ENCODE data around the gene BCAS3. TPM values are rescaled to one million over a fixed set of nuclear protein-coding genes. Genes with fewer than 3 reads are reported as not detected.

Gene BCAS3
- total RNA-seq, 1 donor from 2014 or later = 14.5 TPM

- H3K4me2 ChIP-seq (ENCODE audit: low read length) = no peak overlapping the region
- no peak overlapping the region for H3K9ac ChIP-seq (ENCODE audit: low read length)
These were observed 451.9 kb downstream of the BCAS3 start for GRCh38 chr17:61129267-61130254.

DNA sequence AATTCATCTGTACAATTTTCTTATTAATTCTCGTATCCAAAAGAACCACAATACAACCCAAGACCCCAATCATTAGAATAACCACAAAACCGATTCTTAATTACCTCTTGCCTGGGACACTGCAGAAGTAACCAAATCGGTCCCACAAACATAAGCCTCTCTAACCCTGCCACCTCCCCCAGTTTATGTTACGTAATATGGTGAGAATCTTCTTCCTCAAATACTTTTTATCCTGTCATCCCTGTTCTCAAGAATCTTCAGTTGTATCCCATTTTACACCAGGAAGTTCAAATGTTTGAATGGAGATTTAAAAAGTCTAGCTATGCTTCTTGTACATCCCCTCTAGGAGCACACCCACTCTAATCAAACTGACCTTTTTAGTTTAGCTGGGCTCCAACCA, 452.7 kb downstream of the BCAS3 start:
- no peak for FAIRE-seq
- TF ChIP-seq, protein P1, sequence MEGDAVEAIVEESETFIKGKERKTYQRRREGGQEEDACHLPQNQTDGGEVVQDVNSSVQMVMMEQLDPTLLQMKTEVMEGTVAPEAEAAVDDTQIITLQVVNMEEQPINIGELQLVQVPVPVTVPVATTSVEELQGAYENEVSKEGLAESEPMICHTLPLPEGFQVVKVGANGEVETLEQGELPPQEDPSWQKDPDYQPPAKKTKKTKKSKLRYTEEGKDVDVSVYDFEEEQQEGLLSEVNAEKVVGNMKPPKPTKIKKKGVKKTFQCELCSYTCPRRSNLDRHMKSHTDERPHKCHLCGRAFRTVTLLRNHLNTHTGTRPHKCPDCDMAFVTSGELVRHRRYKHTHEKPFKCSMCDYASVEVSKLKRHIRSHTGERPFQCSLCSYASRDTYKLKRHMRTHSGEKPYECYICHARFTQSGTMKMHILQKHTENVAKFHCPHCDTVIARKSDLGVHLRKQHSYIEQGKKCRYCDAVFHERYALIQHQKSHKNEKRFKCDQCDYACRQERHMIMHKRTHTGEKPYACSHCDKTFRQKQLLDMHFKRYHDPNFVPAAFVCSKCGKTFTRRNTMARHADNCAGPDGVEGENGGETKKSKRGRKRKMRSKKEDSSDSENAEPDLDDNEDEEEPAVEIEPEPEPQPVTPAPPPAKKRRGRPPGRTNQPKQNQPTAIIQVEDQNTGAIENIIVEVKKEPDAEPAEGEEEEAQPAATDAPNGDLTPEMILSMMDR (IDR thresholded peaks at IDR 0.05; ENCODE audit: insufficient read depth, low read depth, low read length) = no peak
- TF ChIP-seq EZH2 (IDR thresholded peaks at IDR 0.05; ENCODE audit: insufficient read depth, low read length) = no peak
- H3K9me3 ChIP-seq (ENCODE audit: insufficient read depth, low read depth, low read length) = no peaks in the 10 kb centered on the region
- H3K9ac ChIP-seq (ENCODE audit: low read length) = no peak overlapping the region
- H3K4me1 Mint-ChIP-seq (ENCODE audit: low read depth, unreplicated experiment) = no peaks in the 10 kb centered on the region
- H4K20me1 ChIP-seq (ENCODE audit: insufficient read depth, low read length) = no peaks in the 10 kb centered on the region
- H3K36me3 Mint-ChIP-seq (ENCODE audit: low read depth, unreplicated experiment) = no peaks in the 10 kb centered on the region
- no peaks in the 10 kb centered on the region for H3K4me1 ChIP-seq (ENCODE audit: insufficient read depth, low read length)
- H3K36me3 ChIP-seq (ENCODE audit: insufficient read depth, low read length) = no peaks in the 10 kb centered on the region
- H3K27me3 Mint-ChIP-seq (ENCODE audit: low read depth, unreplicated experiment) = peaks cover 4% of the 10 kb centered on the region
- no peaks in the 10 kb centered on the region for H3K79me2 ChIP-seq (ENCODE audit: insufficient read depth, low read length)
- no peak overlapping the region for H3K4me3 Mint-ChIP-seq (ENCODE audit: unreplicated experiment)
- H3K27ac ChIP-seq (ENCODE audit: low read depth, low read length) = no peak overlapping the region
- H2AFZ ChIP-seq (ENCODE audit: low read depth, low read length) = no peak overlapping the region
- H3K9me3 Mint-ChIP-seq (ENCODE audit: unreplicated experiment) = no peaks in the 10 kb centered on the region
- H3K4me2 ChIP-seq (ENCODE audit: low read length) = no peak overlapping the region
- no peaks in the 10 kb centered on the region for H3K27me3 ChIP-seq (ENCODE audit: insufficient read depth, low read length)
- no peak overlapping the region for H3K4me3 ChIP-seq (ENCODE audit: insufficient read depth, low read depth, low read length)
- DNase-seq (ENCODE audit: low read depth) = no peak
- no peak overlapping the region for H3K27ac Mint-ChIP-seq (ENCODE audit: unreplicated experiment)

More at GRCh38 chr17:61129267-61130254, 451.9 kb downstream of the BCAS3 start:
- Histone ChIP-seq H4K20me1 (ENCODE audit: insufficient read depth, low read length) (no peaks in the 10 kb centered on the region), H3K4me3 (ENCODE audit: insufficient read depth, low read depth, low read length) (no peak overlapping the region), H3K27me3 (ENCODE audit: insufficient read depth, low read length) (no peaks in the 10 kb centered on the region), H3K79me2 (ENCODE audit: insufficient read depth, low read length) (no peaks in the 10 kb centered on the region), H2AFZ (ENCODE audit: low read depth, low read length) (no peak overlapping the region), H3K4me1 (ENCODE audit: insufficient read depth, low read length) (no peaks in the 10 kb centered on the region), H3K9me3 (ENCODE audit: insufficient read depth, low read depth, low read length) (no peaks in the 10 kb centered on the region), H3K36me3 (ENCODE audit: insufficient read depth, low read length) (no peaks in the 10 kb centered on the region), H3K27ac (ENCODE audit: low read depth, low read length) (no peak overlapping the region)
- FAIRE-seq = no peak
- H3K36me3 Mint-ChIP-seq (ENCODE audit: low read depth, unreplicated experiment) = no peaks in the 10 kb centered on the region
- H3K4me1 Mint-ChIP-seq (ENCODE audit: low read depth, unreplicated experiment) = no peaks in the 10 kb centered on the region
- DNase-seq (ENCODE audit: low read depth) = no peak
- peaks cover 4% of the 10 kb centered on the region for H3K27me3 Mint-ChIP-seq (ENCODE audit: low read depth, unreplicated experiment)
- H3K27ac Mint-ChIP-seq (ENCODE audit: unreplicated experiment) = no peak overlapping the region
- no peak overlapping the region for H3K4me3 Mint-ChIP-seq (ENCODE audit: unreplicated experiment)
- no peaks in the 10 kb centered on the region for H3K9me3 Mint-ChIP-seq (ENCODE audit: unreplicated experiment)
- TF ChIP-seq, protein P1 (IDR thresholded peaks at IDR 0.05; ENCODE audit: insufficient read depth, low read depth, low read length) = no peak
- TF ChIP-seq EZH2 (IDR thresholded peaks at IDR 0.05; ENCODE audit: insufficient read depth, low read length) = no peak

- Histone ChIP-seq H3K4me2 (ENCODE audit: low read length) (no peak overlapping the region), H3K27ac (ENCODE audit: low read depth, low read length) (no peak overlapping the region)
These were observed 453.9 kb downstream of the BCAS3 start for GRCh38 chr17:61131585-61131984.

More at GRCh38 chr17:61131585-61131984, 453.9 kb downstream of the BCAS3 start:
- Mint-ChIP-seq H3K27me3 (ENCODE audit: low read depth, unreplicated experiment) (peaks cover 4% of the 10 kb centered on the region), H3K36me3 (ENCODE audit: low read depth, unreplicated experiment) (no peaks in the 10 kb centered on the region), H3K4me1 (ENCODE audit: low read depth, unreplicated experiment) (no peaks in the 10 kb centered on the region), H3K9me3 (ENCODE audit: unreplicated experiment) (no peaks in the 10 kb centered on the region), H3K27ac (ENCODE audit: unreplicated experiment) (no peak overlapping the region), H3K4me3 (ENCODE audit: unreplicated experiment) (no peak overlapping the region)
- Histone ChIP-seq H3K4me3 (ENCODE audit: insufficient read depth, low read depth, low read length) (no peak overlapping the region), H3K9ac (ENCODE audit: low read length) (no peak overlapping the region), H2AFZ (ENCODE audit: low read depth, low read length) (no peak overlapping the region), H3K9me3 (ENCODE audit: insufficient read depth, low read depth, low read length) (no peaks in the 10 kb centered on the region), H3K4me1 (ENCODE audit: insufficient read depth, low read length) (no peaks in the 10 kb centered on the region), H3K27me3 (ENCODE audit: insufficient read depth, low read length) (no peaks in the 10 kb centered on the region), H3K36me3 (ENCODE audit: insufficient read depth, low read length) (no peaks in the 10 kb centered on the region), H3K79me2 (ENCODE audit: insufficient read depth, low read length) (no peaks in the 10 kb centered on the region), H4K20me1 (ENCODE audit: insufficient read depth, low read length) (no peaks in the 10 kb centered on the region)
- no peak for TF ChIP-seq EZH2 (IDR thresholded peaks at IDR 0.05; ENCODE audit: insufficient read depth, low read length)
- TF ChIP-seq, protein P1 (IDR thresholded peaks at IDR 0.05; ENCODE audit: insufficient read depth, low read depth, low read length) = no peak
- FAIRE-seq (no peak), DNase-seq (ENCODE audit: low read depth) (no peak)
